GM19467 (cell line): ENCODE results near the gene CYP2R1.
"Not testable (repeated sequence)": the region's sequence is repeated elsewhere in the genome, so short reads cannot be mapped to it uniquely, and the experiment has no call there.

ENCODE experiments used
- ATAC-seq: cut with Tn5 transposase; IDR thresholded peaks from one replicate; pipeline ENCODE4 v1.9.1; 2021; ENCODE audit warnings: mild to moderate bottlenecking, moderate library complexity; ENCODE audit not compliant: unreplicated experiment

CYP2R1 gene

DNA sequence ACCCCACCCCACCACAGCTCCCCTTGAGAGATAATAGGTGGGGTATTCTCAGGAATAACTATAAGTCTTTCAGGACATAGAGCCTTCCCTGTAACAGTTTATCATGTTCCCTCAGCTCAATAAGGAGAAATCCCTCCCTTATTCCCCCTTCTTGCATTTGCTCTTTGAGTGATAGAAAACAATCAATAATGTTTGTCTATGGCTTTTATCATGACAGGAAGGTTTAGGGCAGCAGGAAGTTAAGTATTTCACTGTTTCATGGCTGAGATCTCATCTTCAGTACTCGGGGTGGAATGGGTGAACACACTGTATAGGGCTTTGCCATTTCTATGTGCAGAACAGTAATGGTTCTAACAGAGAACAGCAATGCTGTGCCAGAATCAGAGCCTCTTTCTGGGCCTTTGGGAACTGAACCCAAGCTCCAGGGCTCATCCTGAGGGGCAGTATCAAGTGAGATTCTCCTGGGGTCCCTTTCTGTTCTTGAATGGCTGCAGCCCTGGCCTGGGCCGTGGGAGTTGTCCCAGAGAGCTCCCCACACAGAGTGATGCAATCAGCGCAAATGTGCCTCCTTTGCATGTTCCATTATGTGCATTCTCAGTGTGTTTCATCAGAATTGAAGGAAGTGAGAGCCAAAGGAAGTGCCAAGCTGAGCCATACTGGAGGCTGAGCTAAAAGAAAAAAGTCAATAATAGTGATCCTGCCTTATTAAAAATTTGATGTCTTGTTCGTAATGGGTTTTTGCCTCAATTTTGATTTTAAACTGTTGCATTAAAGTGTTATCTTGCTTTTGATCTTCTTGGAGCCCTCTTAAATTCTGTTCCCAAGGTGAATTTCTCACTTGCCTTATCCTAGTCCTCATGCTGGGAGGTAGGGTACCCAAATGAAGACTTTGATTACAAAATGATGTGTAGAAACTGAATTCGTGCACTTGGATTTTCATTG is 2.9 kb upstream of the CYP2R1 start:
- ATAC-seq, result no peak

DNA sequence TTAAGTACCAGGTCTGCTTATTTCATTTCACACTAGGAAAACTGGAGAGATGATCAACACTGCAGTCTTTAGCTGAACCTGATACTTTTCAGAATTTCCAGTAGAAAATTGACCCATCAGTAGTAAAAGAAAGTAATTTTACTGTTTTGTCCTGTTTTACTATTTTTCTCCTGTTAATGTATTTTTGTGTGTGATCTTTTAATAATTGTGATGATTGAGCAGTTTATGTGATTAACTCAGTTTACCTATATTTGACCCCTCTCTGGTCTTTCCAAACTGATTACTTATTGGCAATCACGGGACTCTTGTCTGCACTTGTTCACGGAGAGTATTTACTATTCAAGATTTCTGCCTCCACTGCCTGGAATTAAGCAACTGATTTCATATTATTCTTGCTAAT is 546 bp upstream of the CYP2R1 start:
- no peak for ATAC-seq

DNA sequence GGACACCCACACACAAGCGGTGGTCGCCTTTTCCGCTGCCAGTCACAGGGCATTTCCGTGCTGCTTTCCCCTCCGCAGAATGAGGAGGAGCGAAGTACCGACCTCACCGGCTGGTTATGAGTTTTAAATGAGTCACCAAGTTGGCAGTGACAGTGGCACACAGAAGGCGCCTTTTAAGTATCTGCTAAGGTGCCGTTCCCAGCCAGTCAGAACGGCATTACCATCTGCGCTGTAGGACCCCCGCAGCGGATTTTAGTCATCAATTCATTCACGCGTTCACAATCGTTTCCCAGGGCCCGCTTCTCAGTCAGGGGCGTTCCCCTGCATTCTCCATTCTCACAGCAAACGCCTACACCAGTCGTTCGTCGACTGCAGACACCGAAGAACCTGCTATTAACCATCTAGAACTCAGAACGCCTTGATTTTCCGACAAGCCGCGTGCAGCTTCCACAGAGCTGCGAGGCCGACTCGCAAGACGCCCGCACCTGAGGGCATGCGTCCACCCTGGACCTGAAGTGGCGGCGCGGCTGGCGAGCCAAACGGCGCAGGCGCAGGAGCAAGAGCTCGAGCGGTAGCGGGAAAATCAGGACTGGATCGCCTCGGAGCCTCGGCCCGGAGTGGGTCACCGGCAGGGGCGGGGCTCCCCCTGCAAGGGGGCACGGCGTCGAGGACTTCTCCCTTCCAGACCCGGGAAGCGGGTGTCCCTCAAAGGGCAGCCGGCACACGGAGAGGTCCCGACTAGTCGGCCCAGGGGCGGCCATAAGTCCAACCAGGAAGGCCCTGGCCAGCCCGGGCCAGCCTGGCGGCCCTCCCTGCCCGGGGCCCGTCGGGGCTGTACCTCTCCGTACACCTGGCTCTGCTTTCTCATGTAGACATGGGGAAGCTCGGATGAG is 642 bp downstream of the CYP2R1 start:
- peak; percentile 51 for ATAC-seq

DNA sequence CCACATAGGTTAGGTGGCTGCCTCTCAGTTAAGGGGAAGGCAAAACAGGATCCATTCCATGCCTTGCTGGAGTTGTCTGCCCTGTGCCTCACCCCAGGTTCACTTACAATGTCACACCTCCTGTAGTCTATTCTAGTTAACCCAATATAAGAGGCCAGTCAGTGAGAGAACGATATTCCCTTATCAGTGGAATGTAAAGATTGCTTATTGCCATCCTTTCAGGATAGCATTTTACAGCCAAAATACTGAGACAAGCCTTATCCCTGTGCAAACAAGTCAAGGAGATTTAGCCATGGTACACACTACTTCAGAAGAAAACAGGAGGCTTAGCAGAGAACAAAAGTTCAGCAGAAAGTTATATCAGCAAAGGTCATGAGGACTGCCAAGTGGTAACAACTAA is 5.5 kb downstream of the CYP2R1 start:
- ATAC-seq, result no peak

DNA sequence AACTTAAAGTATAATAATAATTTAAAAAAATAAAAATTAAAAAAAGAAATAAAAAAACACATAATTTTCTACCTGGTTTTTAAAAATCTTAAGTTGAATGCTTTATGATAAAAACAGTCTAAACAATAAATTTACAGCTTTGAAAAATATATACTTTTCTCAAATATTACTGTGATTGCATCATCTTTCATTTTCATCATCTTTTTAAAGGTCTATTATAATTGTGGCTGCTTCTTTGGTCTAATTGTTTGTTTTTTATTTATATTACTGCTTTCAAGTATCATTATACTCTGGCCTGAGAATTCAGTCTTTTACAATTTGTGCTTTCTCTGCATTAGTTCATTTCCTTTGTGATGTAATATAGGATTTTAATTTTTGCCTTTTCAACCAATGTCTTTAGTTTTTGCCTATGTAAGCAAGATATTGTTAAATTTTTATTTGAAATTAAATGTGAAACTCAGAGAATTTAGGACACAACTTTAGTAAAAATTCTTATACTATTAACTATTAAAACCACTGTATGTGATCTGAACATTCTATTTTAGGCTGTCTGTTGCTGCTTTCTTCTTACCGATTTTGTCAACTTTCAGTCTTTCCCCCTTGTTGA is 7.3 kb downstream of the CYP2R1 start:
- ATAC-seq, result no peak

DNA sequence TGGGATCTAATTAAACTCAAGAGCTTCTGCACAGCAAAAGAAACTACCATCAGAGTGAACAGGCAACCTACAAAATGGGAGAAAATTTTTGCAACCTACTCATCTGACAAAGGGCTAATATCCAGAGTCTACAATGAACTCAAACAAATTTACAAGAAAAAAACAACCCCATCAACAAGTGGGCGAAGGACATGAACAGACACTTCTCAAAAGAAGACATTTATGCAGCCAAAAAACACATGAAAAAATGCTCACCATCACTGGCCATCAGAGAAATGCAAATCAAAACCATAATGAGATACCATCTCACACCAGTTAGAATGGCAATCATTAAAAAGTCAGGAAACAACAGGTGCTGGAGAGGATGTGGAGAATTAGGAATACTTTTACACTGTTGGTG is 8.3 kb downstream of the CYP2R1 start:
- ATAC-seq, result not testable (repeated sequence)

DNA sequence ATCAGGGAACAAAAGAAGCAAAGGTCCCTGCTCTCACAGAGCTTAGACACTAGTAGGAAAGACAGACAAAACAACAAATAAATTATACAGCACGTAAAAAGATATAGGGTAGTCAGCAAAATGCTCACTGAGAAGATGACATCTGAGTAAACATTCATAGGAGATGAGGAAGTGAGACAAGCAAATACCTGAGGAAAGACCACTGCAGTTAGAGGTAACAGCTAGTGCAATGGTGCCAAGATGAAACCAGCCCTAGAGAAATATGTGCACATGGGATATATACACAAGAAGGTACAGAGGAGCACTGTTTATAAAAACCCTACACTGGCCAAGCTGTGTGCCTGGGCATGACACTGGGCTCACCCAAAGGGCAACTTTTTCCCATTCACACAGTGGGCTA is 9.8 kb downstream of the CYP2R1 start:
- no peak for ATAC-seq

DNA sequence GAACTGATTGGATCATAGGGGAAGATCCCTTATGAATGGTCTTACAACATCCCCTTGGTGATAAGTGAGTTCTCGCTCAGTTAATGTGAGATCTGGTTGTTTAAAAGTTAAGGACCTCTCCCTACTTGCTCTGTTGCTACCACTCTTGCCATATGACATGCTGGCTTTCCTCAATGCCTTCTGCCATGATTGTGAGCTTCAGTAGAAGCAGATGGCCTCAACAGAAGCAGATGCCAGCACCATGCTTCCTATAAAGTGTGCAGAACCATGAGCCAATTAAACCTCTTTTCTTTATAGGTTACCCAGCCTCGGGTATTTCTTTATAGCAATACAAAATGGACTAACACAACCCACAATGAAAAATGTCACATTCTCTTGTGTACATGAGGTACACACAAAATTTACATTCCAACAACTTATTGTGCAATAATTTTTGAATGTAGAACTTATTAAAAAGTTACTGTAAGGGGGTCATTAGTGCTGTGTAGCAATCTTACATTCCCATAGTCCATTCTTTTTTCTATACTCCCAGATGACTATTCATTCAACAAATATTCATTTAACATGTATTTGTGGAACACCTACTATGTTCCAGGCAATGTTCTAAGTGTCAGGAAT is 10.3 kb downstream of the CYP2R1 start:
- ATAC-seq, result no peak

DNA sequence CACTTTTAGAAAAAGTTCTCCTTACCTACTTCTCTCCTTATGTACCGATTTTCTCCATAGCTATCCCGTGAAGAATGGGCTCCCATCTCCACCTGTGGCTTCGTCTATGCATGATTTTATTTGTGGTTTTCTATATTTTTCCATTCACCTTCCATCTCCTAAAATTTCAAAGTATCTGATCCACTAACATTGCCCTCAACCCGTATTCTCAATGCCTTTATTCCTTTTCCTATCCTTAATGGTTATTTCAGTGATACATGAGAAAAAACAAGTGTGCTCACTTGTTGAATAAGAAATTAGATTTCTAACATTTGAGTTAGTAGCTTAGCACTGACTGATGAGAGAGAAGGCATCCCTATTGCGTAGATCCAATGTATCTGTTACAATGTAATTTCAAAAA is 16.9 kb downstream of the CYP2R1 start:
- ATAC-seq, result no peak

DNA sequence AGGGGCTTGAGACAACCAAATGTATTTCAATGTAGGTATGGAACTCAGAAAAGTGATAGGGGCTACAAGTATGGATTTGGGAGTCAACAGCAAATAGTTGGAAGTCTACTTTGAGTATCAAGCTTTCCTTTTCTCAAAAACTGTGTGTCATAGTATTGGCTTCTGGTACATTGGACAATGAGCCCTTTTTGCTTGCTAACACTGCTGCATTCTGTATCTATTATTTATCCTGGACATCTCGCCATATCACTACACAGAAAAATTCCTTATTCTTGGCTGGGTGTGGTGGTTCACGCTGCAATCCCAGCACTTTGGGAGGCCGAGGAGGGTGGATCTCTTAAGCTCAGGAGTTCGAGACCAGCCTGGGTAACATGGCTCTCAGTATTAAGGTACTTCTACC is 18.4 kb downstream of the CYP2R1 start:
- no peak for ATAC-seq

DNA sequence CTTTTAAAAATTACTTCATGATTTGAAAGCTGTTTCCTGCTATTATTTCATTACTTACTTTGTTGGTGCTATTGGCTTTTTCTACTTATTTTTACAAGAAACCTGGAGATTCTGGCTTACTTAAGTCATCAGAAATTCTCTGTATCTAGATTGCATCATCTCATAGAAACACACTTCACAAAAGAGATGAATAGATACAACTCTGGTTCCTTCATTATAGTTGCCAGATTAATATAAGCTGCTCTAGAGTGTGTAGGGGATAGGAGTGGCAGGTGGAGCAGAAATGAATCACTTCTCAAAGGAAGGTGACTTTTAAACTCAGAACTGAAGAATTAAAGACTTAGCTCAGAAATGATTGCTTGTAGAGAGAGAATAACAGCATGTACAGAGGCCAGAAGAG is 20.0 kb downstream of the CYP2R1 start:
- no peak for ATAC-seq

DNA sequence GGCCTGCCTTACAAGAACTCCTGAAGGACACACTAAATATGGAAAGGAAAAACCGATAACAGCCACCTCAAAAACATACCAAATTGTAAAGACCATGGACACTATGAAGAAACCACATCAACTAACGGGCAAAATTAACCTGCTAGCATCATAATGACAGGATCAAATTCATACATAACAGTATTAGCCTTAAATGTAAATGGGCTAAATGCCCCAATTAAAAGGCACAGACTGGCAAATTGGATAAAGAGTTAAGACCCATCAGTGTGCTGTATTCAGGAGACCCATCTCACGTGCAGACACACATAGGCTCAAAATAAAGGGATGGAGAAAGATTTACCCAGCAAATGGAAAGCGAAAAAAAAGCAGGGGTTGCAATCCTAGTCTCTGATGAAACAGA is 28.3 kb downstream of the CYP2R1 start:
- not testable (repeated sequence) for ATAC-seq

DNA sequence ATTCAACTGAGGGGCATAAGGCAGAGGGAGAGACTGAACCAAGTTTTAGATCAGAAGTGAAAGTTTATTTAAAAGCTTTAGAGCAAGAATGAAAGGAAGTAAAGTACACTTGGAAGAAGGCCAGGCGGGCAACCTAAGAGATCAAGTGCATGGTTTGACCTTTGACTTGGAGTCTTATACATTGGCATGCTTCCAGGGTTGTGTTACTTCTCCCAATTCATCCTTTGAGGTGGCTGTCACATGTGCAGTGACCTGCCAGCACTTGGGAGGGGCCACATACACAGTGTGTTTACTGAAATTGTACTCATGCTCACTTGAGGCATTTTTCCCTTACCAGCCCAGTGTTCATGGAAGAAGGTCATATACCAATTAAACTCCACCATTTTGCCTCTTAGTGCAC is 30.4 kb downstream of the CYP2R1 start:
- ATAC-seq, result no peak

DNA sequence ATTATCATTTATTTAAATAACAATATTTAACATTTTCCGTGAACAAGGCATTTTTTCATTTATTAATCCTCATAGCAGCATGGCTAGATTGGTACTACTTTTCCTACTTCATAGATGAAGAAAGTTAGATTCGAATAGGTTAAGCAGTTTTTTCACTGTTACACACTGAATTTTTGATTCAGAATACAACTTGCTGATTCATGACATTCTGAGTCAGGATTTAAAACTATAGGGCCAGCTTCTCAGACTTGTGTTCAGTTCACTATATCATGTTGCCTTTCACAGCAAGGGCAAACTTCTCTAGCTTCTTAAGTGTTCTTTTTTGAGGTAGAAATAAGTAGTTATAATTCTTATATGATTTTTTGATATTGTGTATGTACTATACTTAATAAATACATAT is 31.5 kb downstream of the CYP2R1 start:
- ATAC-seq, result no peak

DNA sequence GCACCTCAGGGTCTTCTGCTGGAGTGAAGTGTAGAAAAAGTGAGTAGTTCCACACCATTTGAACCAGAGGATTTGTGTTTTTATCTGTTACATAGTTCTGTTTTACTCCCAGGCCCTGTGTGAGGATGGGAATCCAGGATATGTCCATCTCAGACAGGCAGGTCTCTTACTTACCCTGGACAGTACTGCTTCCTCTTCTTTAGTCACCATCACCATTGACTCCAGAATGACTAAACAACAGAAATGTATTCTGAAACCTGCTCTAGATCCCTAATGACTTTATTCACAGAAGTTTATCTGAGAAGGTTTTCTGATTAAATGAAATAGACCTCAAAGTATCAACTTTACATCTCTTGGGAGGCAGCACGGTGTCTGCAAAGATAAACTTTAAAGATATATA is 33.6 kb downstream of the CYP2R1 start:
- no peak for ATAC-seq

DNA sequence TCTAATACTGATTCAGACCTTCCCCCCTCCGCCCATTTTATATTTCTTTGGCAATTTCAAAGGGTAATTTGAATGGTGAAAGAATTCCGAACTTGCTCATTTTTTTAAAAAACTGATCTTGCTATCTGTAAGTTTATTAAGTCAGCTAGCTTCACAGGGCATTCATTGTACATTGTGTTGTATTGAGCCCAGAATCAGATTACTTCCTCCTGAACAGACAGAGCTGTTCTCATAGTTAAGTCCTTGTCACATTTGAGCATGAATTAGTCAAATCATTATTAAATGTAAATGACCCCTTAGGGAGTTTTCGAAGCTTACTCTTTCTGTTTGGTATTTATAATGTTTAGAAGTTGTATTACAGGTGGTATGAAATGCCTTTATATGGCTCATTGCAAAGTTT is 34.4 kb downstream of the CYP2R1 start:
- ATAC-seq, result no peak

DNA sequence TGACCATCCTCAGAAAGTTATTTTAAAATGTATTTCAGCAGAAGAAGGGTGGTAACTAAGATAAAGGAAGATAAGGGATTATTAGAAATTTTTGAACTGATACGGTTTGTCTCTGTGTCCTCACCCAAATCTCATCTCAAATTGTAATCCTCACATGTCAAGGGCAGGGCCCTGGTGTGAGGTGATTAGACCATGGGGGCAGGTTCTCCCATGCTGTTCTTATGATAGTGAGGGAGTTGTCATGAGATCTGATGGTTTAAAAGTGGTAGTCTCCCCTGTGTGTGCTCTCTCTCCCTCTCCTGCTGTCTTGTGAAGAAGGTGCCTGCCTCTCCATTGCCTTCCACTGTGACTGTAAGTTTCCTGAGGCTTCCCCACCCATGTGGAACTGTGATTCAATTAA is 36.1 kb downstream of the CYP2R1 start:
- no peak for ATAC-seq

DNA sequence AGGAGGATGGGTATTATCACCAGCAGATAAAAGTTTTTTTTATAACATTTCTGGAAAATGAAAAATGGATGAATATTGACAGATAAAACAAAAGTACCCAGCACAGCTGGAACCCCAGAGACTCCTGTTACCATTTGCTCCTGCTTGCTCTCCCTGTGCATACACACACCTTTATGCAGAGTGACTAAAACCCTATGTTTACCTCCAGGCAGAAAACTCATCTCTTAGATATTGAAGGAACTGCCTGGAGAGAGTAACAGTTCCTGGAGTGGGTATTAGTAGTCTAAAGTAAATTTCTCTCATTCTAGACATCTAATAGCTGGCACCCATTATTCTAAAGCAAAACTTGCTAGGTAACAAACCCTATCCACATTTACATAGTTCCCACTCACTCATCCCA is 38.0 kb downstream of the CYP2R1 start:
- ATAC-seq, result no peak

DNA sequence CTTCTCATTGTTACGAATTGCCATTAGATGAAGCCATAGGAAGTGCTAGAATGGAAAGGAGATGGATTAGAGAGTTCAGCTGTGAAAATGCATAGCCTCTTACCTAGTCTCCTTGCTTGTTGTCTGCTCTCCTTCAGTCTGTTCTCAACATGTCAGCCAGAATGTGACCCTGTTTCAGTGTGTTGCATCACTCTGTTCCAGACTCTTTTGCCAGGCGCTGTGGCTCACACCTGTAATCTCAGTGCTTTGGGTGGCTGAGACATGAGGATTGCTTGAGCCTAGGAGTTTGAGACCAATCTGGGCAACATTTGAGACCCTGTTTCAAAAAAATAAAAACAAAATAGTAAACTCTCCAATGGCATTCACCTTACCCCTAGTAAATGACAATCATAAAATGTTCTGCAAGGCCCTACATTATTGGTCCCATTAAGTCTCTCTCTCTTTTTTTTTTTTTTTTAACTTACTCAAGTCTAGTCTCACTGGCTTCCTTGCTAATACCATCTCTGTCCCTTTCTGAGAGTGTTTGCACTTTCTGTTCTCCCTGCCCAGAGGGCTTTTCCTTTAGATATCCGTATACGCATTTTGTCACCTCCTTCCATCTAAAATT is 39.4 kb downstream of the CYP2R1 start:
- ATAC-seq, result no peak

DNA sequence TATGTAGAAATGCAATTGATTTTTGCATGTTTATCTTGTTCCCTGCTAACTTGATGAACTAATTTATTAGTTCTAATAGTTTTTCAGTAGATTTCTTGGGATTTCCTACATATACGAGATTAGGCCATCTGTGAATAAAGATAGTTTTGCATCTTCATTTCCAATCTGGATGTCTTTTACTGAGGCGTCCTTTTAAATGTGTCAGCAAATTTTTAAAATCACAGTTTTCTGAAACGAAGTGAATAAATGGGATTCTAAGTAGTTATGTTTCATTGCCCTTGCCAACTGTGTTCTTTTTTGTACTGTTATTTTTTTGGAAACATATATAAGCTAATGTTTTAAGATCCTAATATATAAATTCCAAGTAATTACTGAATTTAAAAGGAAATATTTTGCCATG is 50.0 kb downstream of the CYP2R1 start:
- no peak for ATAC-seq
